Ishikawa (cell line): ENCODE results near the gene GPR18.

Experiments
- CEBPB ChIP-seq: IDR thresholded peaks from 2 replicates; pipeline ENCODE4 v1.6.1; 2012
- CREB1 ChIP-seq: IDR thresholded peaks from 2 replicates; pipeline ENCODE4 v1.6.1; 2012; ENCODE audit warnings: low read depth
- EGR1 ChIP-seq: IDR thresholded peaks from 2 replicates; pipeline ENCODE4 v1.6.1; 2012
- EP300 ChIP-seq: IDR thresholded peaks from 2 replicates; pipeline ENCODE4 v1.6.1; 2012; ENCODE audit warnings: borderline replicate concordance
- FOXM1 ChIP-seq: IDR thresholded peaks from 2 replicates; pipeline ENCODE4 v1.6.1; 2012; ENCODE audit warnings: low read depth, borderline replicate concordance
- MAX ChIP-seq: IDR thresholded peaks from 2 replicates; pipeline ENCODE4 v1.6.1; 2012
- NFIC ChIP-seq: IDR thresholded peaks from 2 replicates; pipeline ENCODE4 v1.6.1; 2012
- RAD21 ChIP-seq: IDR thresholded peaks from 2 replicates; pipeline ENCODE4 v1.6.1; 2012; ENCODE audit warnings: low read depth
- REST ChIP-seq: IDR thresholded peaks from 2 replicates; pipeline ENCODE4 v1.6.1; 2012; ENCODE audit warnings: low read depth, mild to moderate bottlenecking
- TAF1 ChIP-seq: IDR thresholded peaks from 2 replicates; pipeline ENCODE4 v1.6.1; 2012; ENCODE audit warnings: low read depth, mild to moderate bottlenecking
- TCF12 ChIP-seq: IDR thresholded peaks from 2 replicates; pipeline ENCODE4 v1.6.1; 2012; ENCODE audit warnings: low read depth
- TEAD4 ChIP-seq: IDR thresholded peaks from 2 replicates; pipeline ENCODE4 v1.6.1; 2012
- YY1 ChIP-seq: IDR thresholded peaks from 2 replicates; pipeline ENCODE4 v1.6.1; 2012; ENCODE audit warnings: low read depth
- ZBTB7A ChIP-seq: IDR thresholded peaks from 2 replicates; pipeline ENCODE4 v1.6.1; 2012; ENCODE audit warnings: low read depth
- TF ChIP-seq, protein P1 (sequence below): IDR thresholded peaks from 2 replicates; pipeline ENCODE4 v1.6.1; 2012

The GPR18 gene

DNA sequence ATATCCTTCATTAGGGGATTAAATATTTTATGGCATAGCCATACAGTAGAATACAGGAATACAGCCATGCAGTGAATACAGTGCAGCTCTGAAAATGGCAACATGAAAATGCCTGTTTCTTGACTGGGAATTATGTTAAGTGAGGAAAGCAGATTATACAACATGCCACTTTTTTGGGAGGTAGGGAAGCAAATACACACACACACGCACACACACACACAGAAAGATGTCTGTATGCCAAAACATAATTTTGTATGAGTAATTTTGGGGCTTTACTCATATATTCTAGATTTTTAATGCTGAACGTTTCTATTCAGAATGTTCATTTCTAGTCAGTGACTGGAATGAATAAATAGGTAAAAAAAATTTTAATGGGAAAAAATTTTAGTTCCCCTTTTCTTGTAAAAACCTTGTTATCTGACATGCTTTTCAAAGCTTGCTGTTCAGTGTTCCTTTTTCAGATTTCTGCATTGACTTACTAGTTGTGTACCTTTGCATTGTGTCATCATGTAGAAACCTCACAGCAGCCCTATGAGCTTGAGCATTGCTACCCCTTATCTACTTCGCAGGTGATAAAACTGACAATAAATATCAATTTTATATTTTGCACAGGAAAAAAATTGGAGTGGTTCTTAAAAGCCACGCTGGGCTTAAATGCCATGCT, 41.2 kb upstream of the GPR18 start:
- no peak for TF ChIP-seq FOXM1
- no peak for TF ChIP-seq RAD21
- no peak for TF ChIP-seq EGR1
- TF ChIP-seq NFIC: no peak
- no peak for TF ChIP-seq TAF1
- TF ChIP-seq TEAD4: no peak
- TF ChIP-seq ZBTB7A: no peak
- TF ChIP-seq, protein P1, sequence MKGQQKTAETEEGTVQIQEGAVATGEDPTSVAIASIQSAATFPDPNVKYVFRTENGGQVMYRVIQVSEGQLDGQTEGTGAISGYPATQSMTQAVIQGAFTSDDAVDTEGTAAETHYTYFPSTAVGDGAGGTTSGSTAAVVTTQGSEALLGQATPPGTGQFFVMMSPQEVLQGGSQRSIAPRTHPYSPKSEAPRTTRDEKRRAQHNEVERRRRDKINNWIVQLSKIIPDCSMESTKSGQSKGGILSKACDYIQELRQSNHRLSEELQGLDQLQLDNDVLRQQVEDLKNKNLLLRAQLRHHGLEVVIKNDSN: no peak

DNA sequence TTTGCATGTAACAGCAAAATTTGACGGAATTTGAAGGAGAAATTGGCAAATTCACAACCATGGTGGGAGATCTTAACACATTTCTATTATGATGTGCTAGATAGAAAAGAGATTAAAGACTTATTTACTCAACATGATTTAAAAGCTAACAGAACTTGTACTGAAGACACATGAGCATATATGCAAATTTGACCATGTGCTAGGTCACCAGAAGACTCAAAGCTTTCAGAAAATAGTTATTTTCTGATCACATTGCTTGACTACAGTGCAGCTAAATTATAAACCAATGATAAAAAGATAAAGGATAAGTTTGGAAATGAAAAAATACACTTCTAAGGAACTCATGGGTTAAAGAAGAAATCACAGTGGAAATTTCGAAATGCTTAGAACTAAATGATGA, 39.9 kb upstream of the GPR18 start:
- TF ChIP-seq EGR1: no peak
- no peak for TF ChIP-seq YY1
- no peak for TF ChIP-seq TAF1
- TF ChIP-seq, protein P1: no peak
- TF ChIP-seq FOXM1: no peak
- no peak for TF ChIP-seq REST
- TF ChIP-seq CREB1: no peak
- no peak for TF ChIP-seq NFIC
- TF ChIP-seq TEAD4: no peak
- no peak for TF ChIP-seq TCF12
- TF ChIP-seq EP300: no peak
- TF ChIP-seq ZBTB7A: no peak
- no peak for TF ChIP-seq RAD21
- TF ChIP-seq MAX: no peak
- TF ChIP-seq CEBPB: no peak

GRCh38 chr13:99297331-99297730, 39.2 kb upstream of the GPR18 start:
- TF ChIP-seq YY1 (no peak), REST (no peak), EP300 (no peak), TEAD4 (no peak), CREB1 (no peak), ZBTB7A (no peak)
- TF ChIP-seq, protein P1: no peak

GRCh38 chr13:99296398-99296797, 38.2 kb upstream of the GPR18 start:
- TF ChIP-seq TCF12 (no peak), EP300 (no peak), TAF1 (no peak), ZBTB7A (no peak), EGR1 (no peak), MAX (no peak), FOXM1 (no peak), REST (no peak), TEAD4 (no peak)
- TF ChIP-seq, protein P1: no peak
